MM.1S (cell line): Measurements from ENCODE around the gene AXIN2.
"Not testable (repeated sequence)": the region's sequence is repeated elsewhere in the genome, so short reads cannot be mapped to it uniquely, and the experiment has no call there.

ENCODE experiments used
- DNase-seq: peaks from one replicate; pipeline ENCODE4 v3.0.0-alpha.2; 2015
- H2AFZ ChIP-seq: fragments of 300-600 bp; sonication (generic); 2 replicates; pipeline ENCODE4 v1.6.0; 2016; ENCODE audit warnings: antibody characterized with exemption, low read length
- H3F3A ChIP-seq: fragments of 300-600 bp; sonication (generic); 2 replicates; pipeline ENCODE4 v1.6.1; 2016; ENCODE audit warnings: mild to moderate bottlenecking, antibody characterized with exemption, low read length, moderate library complexity, mixed read lengths; ENCODE audit not compliant: insufficient read depth
- H3K27ac ChIP-seq: fragments of 300-600 bp; sonication (generic); 2 replicates; pipeline ENCODE4 v1.5.1; 2016; ENCODE audit warnings: mild to moderate bottlenecking, low read length
- H3K27me3 ChIP-seq: fragments of 300-600 bp; sonication (generic); replicated peaks from 2 replicates; pipeline ENCODE4 v1.6.0; 2016; ENCODE audit warnings: low read length; ENCODE audit not compliant: insufficient read depth
- H3K36me3 ChIP-seq: fragments of 300-600 bp; sonication (generic); replicated peaks from 2 replicates; pipeline ENCODE4 v1.6.1; 2016; ENCODE audit warnings: mild to moderate bottlenecking, low read length, mixed read lengths; ENCODE audit not compliant: insufficient read depth
- H3K4me1 ChIP-seq: fragments of 300-600 bp; sonication (generic); 2 replicates; pipeline ENCODE4 v1.6.1; 2016; ENCODE audit warnings: low read length, mixed read lengths
- H3K4me2 ChIP-seq: fragments of 300-600 bp; sonication (generic); 2 replicates; pipeline ENCODE4 v1.6.0; 2016; ENCODE audit warnings: low read depth, low read length
- H3K4me3 ChIP-seq: fragments of 300-600 bp; sonication (generic); 2 replicates; pipeline ENCODE4 v1.5.1; 2016; ENCODE audit warnings: low read length, mixed read lengths
- H3K79me2 ChIP-seq: fragments of 300-600 bp; sonication (generic); 2 replicates; pipeline ENCODE4 v1.6.1; 2016; ENCODE audit warnings: mixed run types, low read length, mixed read lengths
- H3K9ac ChIP-seq: fragments of 300-600 bp; sonication (generic); 2 replicates; pipeline ENCODE4 v1.6.1; 2016; ENCODE audit warnings: low read length, mixed read lengths
- H3K9me2 ChIP-seq: fragments of 300-600 bp; sonication (generic); replicated peaks from 2 replicates; pipeline ENCODE4 v1.6.1; 2016; ENCODE audit warnings: mild to moderate bottlenecking, low read length, mixed read lengths; ENCODE audit not compliant: insufficient read depth
- H3K9me3 ChIP-seq: fragments of 300-600 bp; sonication (generic); replicated peaks from 2 replicates; pipeline ENCODE4 v1.6.1; 2016; ENCODE audit warnings: mild to moderate bottlenecking, low read length, mixed read lengths; ENCODE audit not compliant: insufficient read depth
- H4K20me1 ChIP-seq: fragments of 300-600 bp; sonication (generic); 2 replicates; pipeline ENCODE4 v1.6.1; 2016; ENCODE audit warnings: mild to moderate bottlenecking, low read length, moderate library complexity, mixed read lengths; ENCODE audit not compliant: insufficient read depth
- EZH2 ChIP-seq: fragments of 300-600 bp; sonication (generic); optimal IDR thresholded peaks from 2 replicates; pipeline ENCODE3; 2017; ENCODE audit warnings: low read depth, mild to moderate bottlenecking, antibody characterized with exemption, low read length, mixed read lengths
- EZH2phosphoT487 ChIP-seq: fragments of 300-600 bp; sonication (generic); IDR thresholded peaks from 2 replicates; pipeline ENCODE4 v1.6.1; 2018; ENCODE audit warnings: antibody characterized with exemption, low read length
- TF ChIP-seq, protein P1 (sequence below): fragments of 300-600 bp; sonication (generic); IDR thresholded peaks from 2 replicates; pipeline ENCODE4 v1.5.1; 2016; ENCODE audit warnings: antibody characterized with exemption, low read length, mixed read lengths

The AXIN2 gene

DNA sequence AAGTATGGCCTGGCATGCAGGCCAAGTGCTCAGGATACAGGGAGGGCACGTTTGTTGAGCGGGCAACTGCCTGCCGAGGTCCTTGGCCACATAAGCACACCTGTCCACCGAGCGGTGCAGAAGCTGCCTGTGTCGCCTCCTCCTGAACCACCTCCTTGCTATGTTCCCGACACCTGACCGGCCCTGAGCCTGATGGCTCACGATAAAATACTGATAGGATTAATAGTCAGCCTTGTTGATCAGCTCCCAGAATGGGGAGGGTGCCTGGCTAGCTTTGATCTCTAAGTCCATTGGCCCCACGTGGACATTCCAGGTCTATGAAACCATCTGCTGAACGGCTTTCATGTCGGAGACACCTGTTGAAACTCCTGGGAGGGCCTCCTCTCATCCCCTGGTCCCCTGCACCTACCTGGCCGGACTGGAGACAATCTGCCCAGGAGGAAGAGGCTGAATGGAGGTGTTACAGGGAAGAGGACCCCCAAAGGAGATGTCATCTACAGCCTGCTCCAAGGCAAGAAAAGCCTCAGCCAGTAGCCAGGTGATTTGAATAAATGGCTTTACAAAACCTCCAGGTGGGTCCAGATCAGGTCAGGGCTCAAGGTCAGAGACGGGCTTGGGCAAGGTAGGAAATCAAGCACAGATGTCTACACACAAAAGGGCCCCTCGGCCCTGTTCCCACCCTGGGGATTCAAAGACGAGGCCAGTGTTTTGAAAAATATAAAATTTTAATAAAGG is 33.4 kb downstream of the AXIN2 start:
- Histone ChIP-seq H3K9me3 (no peaks in the 10 kb centered on the region), H3K36me3 (no peaks in the 10 kb centered on the region), H3K27ac (no peak overlapping the region), H4K20me1 (no peaks in the 10 kb centered on the region), H3K9ac (no peak overlapping the region), H3K4me1 (no peaks in the 10 kb centered on the region), H3K4me3 (no peak overlapping the region), H2AFZ (no peak overlapping the region), H3K4me2 (no peak overlapping the region), H3K27me3 (no peaks in the 10 kb centered on the region), H3F3A (no peaks in the 10 kb centered on the region), H3K79me2 (no peaks in the 10 kb centered on the region), H3K9me2 (no peaks in the 10 kb centered on the region)
- DNase-seq = no peak
- TF ChIP-seq, protein P1, sequence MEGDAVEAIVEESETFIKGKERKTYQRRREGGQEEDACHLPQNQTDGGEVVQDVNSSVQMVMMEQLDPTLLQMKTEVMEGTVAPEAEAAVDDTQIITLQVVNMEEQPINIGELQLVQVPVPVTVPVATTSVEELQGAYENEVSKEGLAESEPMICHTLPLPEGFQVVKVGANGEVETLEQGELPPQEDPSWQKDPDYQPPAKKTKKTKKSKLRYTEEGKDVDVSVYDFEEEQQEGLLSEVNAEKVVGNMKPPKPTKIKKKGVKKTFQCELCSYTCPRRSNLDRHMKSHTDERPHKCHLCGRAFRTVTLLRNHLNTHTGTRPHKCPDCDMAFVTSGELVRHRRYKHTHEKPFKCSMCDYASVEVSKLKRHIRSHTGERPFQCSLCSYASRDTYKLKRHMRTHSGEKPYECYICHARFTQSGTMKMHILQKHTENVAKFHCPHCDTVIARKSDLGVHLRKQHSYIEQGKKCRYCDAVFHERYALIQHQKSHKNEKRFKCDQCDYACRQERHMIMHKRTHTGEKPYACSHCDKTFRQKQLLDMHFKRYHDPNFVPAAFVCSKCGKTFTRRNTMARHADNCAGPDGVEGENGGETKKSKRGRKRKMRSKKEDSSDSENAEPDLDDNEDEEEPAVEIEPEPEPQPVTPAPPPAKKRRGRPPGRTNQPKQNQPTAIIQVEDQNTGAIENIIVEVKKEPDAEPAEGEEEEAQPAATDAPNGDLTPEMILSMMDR = no peak
- TF ChIP-seq EZH2phosphoT487 (no peak), EZH2 (no peak)

DNA sequence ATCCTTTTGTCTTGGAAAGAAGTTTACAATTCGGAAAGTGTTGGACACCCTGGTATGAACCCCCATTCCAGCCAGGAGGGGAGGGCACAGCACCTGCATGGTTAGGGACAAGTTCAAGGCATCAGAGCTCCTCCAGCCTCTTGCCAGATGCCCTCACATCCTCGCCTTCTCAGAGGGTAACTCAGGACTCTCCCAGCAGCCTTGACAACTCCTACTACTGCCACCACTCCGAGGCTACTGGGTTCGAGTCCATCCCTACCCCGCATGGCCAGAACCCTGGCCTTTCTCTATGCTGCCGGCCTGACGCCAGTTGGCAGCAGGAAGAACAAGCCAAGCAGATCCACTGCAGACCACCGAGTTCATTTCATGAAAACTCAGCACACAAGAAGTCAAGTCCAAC is 34.1 kb downstream of the AXIN2 start:
- Histone ChIP-seq H3K4me2 (no peak overlapping the region), H3K27ac (no peak overlapping the region), H3K79me2 (no peaks in the 10 kb centered on the region), H3K9me2 (no peaks in the 10 kb centered on the region), H3K4me1 (no peaks in the 10 kb centered on the region), H3K9ac (no peak overlapping the region), H3K4me3 (no peak overlapping the region), H3K9me3 (no peaks in the 10 kb centered on the region), H3F3A (no peaks in the 10 kb centered on the region), H3K27me3 (no peaks in the 10 kb centered on the region), H2AFZ (no peak overlapping the region), H3K36me3 (no peaks in the 10 kb centered on the region), H4K20me1 (no peaks in the 10 kb centered on the region)
- DNase-seq = no peak
- TF ChIP-seq EZH2phosphoT487 = no peak
- TF ChIP-seq, protein P1 = no peak
- TF ChIP-seq EZH2 = no peak

DNA sequence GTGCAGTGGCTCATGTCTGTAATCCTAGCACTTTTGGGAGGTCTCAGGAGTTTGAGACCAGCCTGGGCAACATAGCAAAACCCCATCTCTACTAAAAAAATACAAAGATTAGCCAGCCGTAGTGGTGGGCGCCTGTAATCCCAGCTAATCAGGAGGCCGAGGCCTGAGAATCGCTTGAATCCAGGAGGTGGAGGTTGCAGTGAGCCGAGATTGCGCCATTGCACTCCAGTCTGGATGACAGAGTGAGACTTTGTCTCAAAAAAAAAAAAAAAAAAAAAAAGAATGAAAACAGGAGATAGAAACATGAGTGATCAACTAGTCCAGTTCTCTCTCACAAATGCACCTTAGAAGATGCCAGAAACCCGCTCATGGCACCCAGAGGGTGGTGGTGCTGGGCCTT is 34.6 kb downstream of the AXIN2 start:
- not testable (repeated sequence) for H3K9me2 ChIP-seq, H3K27ac ChIP-seq, H3K4me3 ChIP-seq, H3K4me2 ChIP-seq, H3K9me3 ChIP-seq, H2AFZ ChIP-seq, H3K27me3 ChIP-seq, H3F3A ChIP-seq, H4K20me1 ChIP-seq, H3K79me2 ChIP-seq, H3K4me1 ChIP-seq, H3K36me3 ChIP-seq, DNase-seq, H3K9ac ChIP-seq

DNA sequence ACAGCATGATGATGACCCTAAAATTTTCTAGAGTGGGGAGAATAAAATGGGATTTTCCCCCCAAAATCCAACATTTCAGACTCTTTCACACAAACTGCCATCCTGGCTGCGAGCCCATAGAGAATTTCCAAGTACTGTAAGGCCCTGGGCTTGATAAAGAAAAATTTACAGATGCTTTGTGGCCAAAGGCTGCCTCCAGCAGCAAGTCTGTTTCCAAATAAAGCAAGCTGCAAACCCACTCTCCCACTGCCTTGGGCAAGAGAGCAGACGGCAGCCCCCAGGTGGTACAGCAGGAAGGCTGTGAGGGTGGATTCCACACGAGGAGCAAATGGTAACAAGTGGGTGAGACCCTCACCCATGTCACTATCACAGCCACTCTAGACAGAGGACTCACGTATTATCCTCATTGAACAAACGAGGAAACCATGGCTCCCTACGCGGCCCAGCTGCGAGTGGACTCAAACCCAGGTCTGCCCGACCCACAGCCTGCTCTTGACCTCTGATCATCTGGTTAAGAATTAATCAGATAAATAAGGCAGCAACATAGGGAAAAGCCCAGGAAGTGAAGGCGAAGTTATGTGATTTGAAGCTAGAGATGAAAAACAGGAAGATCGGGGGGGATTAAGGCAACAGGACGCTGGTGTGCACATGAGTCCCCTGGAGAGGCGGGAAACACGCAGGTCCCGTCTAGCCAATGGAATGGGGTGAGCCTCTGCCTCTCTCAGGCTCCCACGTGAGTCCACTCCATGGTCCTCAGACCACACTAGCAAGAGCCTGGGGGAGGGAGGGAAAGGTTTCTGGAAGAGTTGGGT is 37.4 kb downstream of the AXIN2 start:
- H3K4me1 ChIP-seq = no peaks in the 10 kb centered on the region
- H3K9ac ChIP-seq = no peak overlapping the region
- H2AFZ ChIP-seq = no peak overlapping the region

More for the DNA sequence above, 37.4 kb downstream of the AXIN2 start:
- Histone ChIP-seq H3K4me2 (no peak overlapping the region), H3K36me3 (no peaks in the 10 kb centered on the region), H3K4me3 (no peak overlapping the region), H3K9me2 (no peaks in the 10 kb centered on the region), H3F3A (no peaks in the 10 kb centered on the region), H3K9me3 (no peaks in the 10 kb centered on the region), H3K79me2 (no peaks in the 10 kb centered on the region), H3K27ac (no peak overlapping the region), H3K27me3 (no peaks in the 10 kb centered on the region), H4K20me1 (no peaks in the 10 kb centered on the region)
- DNase-seq = no peak
- TF ChIP-seq, protein P1 = no peak
- TF ChIP-seq EZH2phosphoT487 = no peak
- no peak for TF ChIP-seq EZH2
